ENCODE measurements around the gene LSS.

Gene LSS

GRCh38 chr21:46228345-46229051 lies at the start of gene LSS:
Gene LSS (minus strand): TSS chr21:46228774. CDS start chr21:46228745, 29 bp downstream.
- DNase-seq (ENCODE audit: extremely low read depth in 1 of 2, low read depth in 1 of 2): peak; percentile 94 to 96

GRCh38 chr21:46274797-46275390 lies 46.3 kb upstream of the LSS start:
- DNase-seq (ENCODE audit: extremely low read depth in 1 of 2, low read depth in 1 of 2): no peak

GRCh38 chr21:46273341-46273740 lies 44.8 kb upstream of the LSS start:
- DNase-seq (ENCODE audit: extremely low read depth in 1 of 2, low read depth in 1 of 2): no peak

- DNase-seq (ENCODE audit: extremely low read depth in 1 of 2, low read depth in 1 of 2): no peak
These were observed 40.9 kb upstream of the LSS start for GRCh38 chr21:46269466-46269865.

- DNase-seq (ENCODE audit: extremely low read depth in 1 of 2, low read depth in 1 of 2): no peak
These were observed 39.8 kb upstream of the LSS start for GRCh38 chr21:46268371-46268770.

GRCh38 chr21:46266946-46267345 lies 38.4 kb upstream of the LSS start:
- no peak for DNase-seq (ENCODE audit: extremely low read depth in 1 of 2, low read depth in 1 of 2)

GRCh38 chr21:46265736-46266525 lies 37.4 kb upstream of the LSS start:
- no peak for DNase-seq (ENCODE audit: extremely low read depth in 1 of 2, low read depth in 1 of 2)

- no peak for DNase-seq (ENCODE audit: extremely low read depth in 1 of 2, low read depth in 1 of 2)
These were observed 36.1 kb upstream of the LSS start for GRCh38 chr21:46264690-46265144.

GRCh38 chr21:46264046-46264689 lies 35.6 kb upstream of the LSS start:
- DNase-seq (ENCODE audit: extremely low read depth in 1 of 2, low read depth in 1 of 2): no peak

GRCh38 chr21:46256501-46256994 lies 28.0 kb upstream of the LSS start:
- no peak for DNase-seq (ENCODE audit: extremely low read depth in 1 of 2, low read depth in 1 of 2)

GRCh38 chr21:46255758-46256337 lies 27.3 kb upstream of the LSS start:
- no peak for DNase-seq (ENCODE audit: extremely low read depth in 1 of 2, low read depth in 1 of 2)

- DNase-seq (ENCODE audit: extremely low read depth in 1 of 2, low read depth in 1 of 2): no peak
These were observed 26.6 kb upstream of the LSS start for GRCh38 chr21:46255166-46255565.

- no peak for DNase-seq (ENCODE audit: extremely low read depth in 1 of 2, low read depth in 1 of 2)
These were observed 25.8 kb upstream of the LSS start for GRCh38 chr21:46254208-46254975.

GRCh38 chr21:46253610-46254124 lies 25.1 kb upstream of the LSS start:
- DNase-seq (ENCODE audit: extremely low read depth in 1 of 2, low read depth in 1 of 2): peak; percentile 17 to 50

- no peak for DNase-seq (ENCODE audit: extremely low read depth in 1 of 2, low read depth in 1 of 2)
These were observed 24.3 kb upstream of the LSS start for GRCh38 chr21:46252840-46253239.

- DNase-seq (ENCODE audit: extremely low read depth in 1 of 2, low read depth in 1 of 2): no peak
These were observed 21.7 kb upstream of the LSS start for GRCh38 chr21:46250146-46250725.

GRCh38 chr21:46248827-46249226 lies 20.3 kb upstream of the LSS start:
- DNase-seq (ENCODE audit: extremely low read depth in 1 of 2, low read depth in 1 of 2): no peak

GRCh38 chr21:46248422-46248782 lies 19.8 kb upstream of the LSS start:
- no peak for DNase-seq (ENCODE audit: extremely low read depth in 1 of 2, low read depth in 1 of 2)

GRCh38 chr21:46247699-46248421 lies 19.3 kb upstream of the LSS start:
- DNase-seq (ENCODE audit: extremely low read depth in 1 of 2, low read depth in 1 of 2): no peak

Measured in stimulated activated CD8-positive, alpha-beta memory T cell treated with anti-CD3 and anti-CD28 coated beads, Interleukin-7, amount 100 ng/mL, for 48 hours (primary cell).